Activated CD4-positive, alpha-beta T cell treated with anti-CD3 and anti-CD28 coated beads, Interleukin-2, amount 50 U/mL, for 24 hours (primary cell): Measurements from ENCODE around the gene PTGES3.
"Not testable (repeated sequence)": the region's sequence is repeated elsewhere in the genome, so short reads cannot be mapped to it uniquely, and the experiment has no call there.

Experiments used
- DNase-seq, 2 donors: peaks; one replicate each; pipeline ENCODE4 v3.0.0-alpha.2; 2020; ENCODE audit warnings: low read depth in 1 of 2, low spot score in 1 of 2

PTGES3 gene

DNA sequence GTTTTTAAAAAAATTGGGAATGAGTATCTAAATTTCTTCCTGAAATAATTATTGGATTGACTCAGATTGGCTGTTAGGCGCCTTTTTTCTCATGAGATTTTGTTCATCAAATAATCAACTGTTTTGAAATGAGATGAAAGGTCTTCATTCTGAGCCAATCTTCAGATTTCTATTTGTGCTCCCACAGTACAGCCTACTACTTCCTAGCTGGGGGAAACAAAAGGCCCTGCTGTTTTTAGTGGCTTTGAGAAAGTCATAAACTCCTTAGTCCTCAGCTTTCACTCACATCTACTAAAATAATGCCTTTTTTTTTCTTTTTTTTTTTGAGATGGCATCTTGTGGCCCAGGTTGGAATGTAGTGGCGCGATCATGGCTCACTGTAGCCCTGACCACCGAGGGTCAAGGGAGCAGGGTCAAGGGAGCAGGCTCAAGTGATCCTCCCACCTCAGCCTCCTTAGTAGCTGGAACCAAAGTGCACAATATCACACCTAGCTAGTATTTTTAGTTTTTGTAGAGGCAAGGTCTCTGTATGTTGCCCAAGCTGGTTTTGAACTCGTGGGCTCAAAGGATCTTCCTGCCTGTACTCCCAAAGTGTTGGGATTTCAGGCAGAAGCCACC is 21.8 kb upstream of the PTGES3 start:
- DNase-seq: no peak

DNA sequence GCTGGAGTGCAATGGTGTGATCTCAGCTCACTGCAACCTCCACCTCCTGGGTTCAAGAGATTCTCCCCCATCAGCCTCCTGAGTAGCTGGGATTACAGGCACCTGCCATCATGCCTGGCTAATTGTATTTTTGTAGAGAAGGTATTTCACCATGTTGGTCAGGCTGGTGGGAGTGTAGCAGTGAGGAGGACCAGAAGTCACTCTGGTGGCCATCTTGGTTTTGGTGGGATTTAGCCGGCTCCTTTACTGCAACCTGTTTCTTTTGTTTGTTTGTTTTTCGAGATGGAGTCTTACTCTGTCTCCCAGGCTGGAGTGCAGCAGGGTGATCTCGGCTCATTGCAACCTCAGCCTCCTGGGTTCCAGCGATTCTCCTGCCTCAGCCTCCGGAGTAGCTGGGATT is 16.4 kb upstream of the PTGES3 start:
- DNase-seq: not testable (repeated sequence)

DNA sequence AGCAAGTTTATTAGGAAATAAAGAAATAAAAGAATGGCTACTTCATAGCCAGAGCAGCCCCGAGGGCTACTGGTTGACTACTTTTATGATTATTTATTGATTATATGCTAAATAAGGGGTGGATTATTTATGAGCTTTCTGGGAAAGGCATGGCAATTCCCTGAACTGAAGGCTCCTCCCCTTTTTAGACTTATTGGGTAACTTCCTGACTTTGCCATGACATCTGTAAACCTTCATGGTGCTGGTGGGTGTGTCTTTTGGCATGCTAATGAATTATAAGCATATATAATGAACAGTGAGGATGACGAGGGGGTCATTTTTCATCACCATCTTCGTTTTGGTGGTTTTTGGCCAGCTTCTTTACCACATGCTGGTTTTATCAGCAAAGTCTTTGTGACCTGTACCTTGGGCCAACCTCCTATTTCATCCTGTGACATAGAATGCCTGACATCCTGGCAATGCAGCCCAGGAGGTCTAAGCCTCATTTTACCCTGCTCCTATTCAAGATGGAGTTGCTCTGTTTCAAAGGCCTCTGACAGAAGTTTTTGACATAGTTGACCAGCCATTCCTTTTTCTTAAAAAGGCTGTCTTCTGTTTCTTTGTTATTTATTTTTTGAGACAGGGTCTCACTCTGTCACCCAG is 11.1 kb upstream of the PTGES3 start:
- no peak for DNase-seq

DNA sequence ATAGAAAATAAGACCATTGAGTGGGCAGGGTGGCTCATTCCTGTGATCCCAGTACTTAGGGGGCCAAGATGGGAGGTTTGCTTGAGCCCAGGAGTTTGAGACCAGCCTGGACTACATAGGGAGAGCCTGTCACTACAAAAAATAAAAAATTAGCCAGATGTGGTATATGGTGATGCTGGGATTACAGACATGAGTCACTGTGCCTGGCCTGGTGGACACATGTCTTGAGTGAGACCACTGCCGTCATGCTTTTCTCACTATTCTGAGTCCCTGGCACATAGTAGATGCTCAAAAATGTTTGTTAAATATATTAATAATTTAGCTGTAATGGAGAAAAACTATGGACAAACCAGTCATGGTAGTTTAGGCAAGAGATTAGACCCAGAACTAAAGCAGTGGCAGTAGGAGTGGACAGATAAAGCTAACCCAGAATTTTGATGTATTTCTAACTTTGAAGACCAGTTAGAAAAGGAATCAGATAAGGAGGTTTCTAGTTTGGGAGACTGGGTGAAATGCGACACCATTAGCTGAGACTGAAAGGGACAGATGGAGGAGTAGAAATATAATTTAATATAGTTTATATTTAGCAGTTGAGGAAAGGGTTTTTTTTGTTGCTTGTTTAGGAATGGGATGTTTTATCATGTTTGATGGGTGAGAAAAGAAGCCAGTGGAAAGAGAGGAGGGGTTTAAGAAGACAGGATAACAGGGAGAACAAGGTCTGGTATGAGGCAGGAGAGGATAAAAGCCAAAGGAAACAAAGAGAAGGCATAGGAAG is 7.4 kb upstream of the PTGES3 start:
- DNase-seq: no peak

DNA sequence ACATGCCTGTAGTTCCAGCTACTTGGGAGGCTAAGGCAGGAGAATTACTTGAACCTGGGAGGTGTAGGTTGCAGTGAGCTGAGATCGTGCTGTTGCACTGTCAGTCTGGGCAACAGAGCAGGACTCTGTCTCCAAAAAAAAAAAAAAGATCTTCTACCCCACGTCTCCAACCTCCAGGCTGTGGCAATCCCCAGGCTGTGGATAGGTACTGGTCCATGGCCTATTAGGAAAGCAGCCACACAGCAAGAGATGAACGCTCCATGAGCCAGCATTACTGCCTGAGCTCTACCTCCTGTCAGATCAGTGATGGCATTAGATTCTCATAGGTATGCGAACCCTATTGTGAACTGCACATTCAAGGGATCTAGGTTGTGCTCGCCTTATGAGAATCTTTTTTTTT is 6.1 kb upstream of the PTGES3 start:
- no peak for DNase-seq

DNA sequence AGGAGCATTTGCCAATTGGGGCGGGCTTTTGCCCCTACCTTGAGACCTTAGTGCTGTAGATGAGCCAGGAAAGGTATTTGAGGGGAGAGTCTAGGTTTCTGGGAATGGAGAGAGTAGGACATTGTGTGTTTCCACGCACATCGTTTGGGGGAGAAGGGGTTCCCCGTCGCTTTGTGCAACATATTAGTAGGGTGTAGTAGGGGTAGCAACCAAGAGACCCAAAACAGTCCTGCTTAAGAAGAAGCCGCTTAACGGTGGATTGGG is 694 bp upstream of the PTGES3 start:
- DNase-seq: no peak

DNA sequence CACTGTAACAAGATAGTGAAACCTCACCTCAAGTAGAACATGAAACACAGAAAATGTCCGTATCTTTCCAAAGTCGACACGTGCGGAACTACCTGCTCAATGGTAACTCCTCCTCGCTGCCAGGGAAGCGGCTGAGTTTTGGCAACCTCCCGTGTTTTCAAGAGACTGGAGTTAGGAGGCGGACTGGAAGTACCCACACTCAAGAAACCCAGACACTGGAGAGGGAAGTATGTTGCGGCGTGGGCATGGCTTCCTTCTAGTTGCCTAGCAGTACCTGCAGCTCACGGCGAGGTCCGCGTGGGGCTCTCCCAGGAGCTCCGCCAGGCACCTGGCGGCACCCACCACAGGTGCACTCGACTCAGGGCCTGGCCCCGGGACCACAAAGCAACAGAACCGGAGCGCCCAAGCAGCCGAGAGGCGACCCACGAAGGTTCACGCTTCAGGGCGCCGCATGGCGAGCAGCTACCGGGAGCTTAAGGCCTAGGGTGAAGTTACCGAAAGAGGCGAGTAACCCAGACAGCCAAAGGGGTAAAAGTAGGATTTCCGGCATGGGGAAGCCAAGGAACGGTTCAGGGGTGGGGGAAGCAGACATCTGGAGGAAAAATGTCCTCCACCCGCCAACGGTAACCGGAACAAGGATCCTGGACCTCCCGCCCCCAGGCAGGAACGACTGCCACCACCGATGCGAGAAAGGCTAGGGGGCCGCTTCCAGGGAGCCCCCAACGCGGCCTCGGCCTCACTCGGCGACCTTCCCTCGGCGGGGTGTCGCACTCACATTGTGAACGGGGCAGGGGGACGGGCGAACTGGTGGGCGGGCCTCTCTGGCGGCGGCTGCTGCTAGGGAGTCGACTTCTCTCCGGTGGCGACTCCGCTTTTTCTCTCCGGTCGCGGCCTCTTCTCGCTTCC is 608 bp downstream of the PTGES3 start:
- DNase-seq: peak; percentile 44 to 47

DNA sequence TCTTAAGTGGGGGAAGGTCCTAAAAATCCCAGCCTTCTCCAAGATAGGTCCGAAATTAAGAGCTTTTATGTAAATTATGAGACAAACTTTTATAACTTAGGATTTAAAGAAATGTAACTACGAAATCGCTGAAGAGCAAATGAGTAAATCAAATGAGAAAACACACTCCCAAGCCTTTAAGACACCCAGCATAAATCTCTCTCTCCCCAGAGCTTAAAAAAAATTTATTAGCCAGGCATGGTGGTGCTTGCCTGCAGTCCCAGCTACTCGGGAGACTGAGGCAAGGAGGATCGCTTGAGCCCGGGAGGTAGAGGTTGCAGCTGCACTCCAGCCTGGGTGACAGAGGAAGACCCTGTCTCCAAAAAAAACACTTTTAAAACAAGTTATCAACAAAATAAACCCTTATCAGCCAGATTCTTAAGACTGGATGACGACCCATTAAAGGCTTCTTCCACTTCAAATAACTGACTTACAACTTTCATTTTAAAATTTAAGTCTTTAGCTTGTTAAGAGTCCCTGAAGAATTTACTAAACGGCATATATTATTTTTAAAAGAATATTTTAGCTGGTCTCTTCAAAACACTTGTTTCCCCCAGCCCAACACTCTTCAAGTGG is 3.2 kb downstream of the PTGES3 start:
- no peak for DNase-seq

DNA sequence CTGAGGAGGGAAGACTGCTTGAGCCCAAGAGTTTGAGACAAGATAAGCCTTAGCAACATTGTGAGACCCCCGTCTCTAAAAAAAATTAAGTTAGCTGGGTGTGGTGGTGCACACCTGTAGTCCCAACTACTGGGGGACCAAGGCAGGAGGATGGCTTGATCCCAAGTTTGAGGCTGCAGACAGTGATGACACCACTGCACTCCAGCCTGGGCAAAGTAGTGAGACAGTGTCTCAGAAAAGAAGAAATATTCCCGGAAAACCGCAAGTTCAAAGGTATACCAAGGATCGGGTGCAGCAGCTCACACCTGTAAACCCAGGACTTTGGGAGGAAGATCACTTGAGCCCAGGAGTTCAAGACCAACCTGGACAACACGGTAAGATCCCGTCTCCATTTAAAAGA is 5.8 kb downstream of the PTGES3 start:
- DNase-seq: no peak

DNA sequence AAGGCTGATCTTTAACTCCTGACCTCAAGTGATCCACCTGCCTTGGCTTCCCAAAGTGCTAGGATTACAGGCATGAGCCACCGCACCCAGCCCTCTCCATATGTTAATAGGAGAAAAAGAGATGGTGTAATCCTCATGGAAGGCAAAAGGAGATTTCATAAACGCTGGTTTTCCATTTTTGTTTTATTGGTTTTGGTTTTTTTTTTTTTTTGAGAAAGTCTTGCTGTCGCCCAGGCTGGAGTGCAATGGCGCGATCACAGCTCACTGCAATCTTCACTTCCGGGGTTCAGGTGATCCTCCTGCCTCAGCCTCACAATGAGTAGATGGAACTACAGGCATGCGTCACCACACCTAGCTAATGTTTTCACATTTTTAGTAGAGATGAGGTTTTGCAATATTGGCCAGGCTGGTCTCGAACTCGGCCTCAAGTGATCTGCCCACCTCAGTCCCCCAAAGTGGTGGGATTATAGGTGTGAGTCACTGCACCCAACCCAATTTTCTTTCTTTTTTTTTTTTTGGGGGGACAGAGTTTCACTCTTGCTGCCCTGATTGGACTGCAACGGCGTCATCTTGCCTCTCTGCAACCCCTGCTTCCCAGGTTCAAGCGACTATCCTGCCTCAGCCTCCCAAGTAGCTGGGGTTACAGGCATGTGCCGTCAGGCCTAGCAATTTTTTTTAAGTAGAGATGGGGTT is 8.1 kb downstream of the PTGES3 start:
- DNase-seq: no peak

DNA sequence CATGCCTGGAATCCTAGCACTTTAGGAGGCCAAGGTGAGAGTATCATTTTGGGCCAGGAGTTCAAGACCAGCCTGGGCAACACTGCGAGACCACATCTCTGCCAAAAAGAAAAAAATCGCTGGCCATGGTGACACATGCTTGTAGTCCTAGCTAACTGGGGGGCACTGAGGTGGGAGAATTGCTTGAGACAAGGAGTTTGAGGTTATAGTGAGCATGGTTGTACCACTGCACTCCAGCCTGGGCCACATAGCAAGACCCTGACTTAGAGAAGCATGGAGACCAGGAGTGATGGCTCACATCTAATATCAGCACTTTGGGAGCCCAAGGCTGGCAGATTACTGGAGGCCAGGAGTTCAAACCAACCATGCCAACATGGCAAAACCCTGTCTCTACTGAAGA is 9.2 kb downstream of the PTGES3 start:
- DNase-seq: no peak

DNA sequence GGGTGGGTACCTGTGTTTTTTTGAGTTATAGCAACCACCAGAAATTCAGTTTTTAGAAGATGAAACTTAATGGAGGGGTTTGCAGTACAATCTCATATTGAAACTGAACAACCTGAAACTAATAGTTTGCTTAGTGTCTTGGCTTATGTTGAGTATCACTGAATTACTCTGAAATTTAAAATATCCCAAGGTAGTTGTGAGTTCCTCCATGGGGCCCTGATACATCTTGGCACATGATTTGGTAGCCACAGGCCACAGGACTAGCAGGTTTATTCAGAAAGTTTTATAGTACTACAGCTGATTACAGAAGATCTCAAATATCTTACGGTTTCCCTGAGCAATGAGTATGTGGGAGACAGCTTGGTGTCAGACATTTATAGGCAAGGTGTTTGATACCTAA is 10.4 kb downstream of the PTGES3 start:
- DNase-seq: no peak

DNA sequence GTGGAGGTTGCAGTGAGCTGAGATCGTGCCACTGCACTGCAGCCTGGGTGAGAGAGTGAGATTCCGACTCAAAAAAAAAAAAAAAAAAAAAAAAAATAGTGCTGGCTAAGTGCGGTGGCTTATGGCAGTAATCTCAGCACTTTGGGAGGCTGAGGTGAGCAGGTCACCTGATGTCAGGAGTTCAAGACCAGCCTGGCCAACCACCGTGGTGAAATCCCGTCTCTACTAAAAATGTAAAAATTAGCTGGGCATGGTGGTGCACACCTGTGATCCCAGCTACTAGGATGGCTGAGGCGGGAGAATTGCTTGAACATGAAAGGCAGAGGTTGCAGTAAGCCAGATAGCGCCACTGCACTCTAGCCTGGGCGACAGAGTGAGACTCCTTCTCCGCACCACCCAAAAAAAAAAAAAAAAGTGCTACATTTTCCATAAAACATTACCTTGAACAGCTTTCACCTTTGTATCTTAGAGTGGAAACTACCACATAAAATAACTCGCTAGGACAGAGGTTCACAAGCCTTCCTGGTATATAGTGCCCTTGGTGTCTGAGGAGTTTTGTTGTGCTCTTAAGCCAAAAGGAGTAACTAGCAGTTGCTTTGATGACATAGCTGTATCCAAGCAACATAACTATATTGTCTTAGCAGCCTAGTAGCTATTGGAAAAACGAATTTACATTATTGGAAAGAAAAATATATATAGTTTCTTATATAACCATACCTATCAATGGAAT is 11.1 kb downstream of the PTGES3 start:
- no peak for DNase-seq

DNA sequence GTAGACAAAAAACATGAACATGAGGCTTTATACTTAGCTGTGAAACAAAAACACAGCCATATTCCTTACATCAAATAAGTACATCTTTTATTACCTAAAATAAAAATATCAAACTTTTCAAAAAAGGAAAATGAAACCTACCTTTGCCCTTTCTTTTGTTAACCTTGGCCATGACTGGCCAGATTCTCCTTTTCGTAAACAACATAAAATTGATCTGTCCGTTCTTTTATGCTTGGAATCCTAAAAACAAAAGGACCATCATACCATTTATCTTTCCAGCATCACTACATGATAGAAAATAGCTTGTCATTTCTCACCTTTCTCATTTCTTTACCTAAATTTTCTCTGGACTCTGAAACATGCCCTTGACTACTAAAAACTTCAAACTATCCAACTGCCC is 16.5 kb downstream of the PTGES3 start:
- DNase-seq: no peak

DNA sequence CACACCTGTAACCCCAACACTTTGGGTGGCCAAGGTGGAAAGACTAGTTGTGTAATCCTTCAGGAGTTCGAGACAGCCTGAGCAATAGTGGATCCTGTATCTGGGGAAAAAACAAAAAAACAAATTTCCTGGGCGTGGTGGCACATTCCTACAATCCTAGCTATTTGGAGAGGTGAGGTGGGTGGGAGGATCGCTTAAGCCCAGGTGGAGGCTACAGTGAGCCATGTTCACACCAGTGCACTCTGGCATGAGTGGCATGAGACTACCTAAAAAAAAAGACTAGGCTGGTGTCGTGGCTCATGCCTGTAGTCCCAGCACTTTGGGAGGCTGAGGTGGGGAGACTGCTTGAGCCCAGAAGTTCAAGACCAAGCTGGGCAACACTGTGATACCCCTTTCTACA is 17.2 kb downstream of the PTGES3 start:
- no peak for DNase-seq

DNA sequence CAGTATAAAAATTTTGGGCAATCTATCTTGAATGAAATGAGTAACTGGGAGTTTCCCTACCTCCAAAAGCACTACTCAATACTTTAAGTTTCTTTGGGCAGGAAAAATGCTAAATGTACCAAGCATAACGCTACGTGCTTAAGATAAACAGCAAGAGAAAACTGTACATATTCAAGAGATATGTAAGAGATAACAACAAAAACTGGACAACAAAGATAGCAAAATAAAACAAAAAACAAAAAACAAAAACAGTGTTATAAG is 20.0 kb downstream of the PTGES3 start:
- no peak for DNase-seq

DNA sequence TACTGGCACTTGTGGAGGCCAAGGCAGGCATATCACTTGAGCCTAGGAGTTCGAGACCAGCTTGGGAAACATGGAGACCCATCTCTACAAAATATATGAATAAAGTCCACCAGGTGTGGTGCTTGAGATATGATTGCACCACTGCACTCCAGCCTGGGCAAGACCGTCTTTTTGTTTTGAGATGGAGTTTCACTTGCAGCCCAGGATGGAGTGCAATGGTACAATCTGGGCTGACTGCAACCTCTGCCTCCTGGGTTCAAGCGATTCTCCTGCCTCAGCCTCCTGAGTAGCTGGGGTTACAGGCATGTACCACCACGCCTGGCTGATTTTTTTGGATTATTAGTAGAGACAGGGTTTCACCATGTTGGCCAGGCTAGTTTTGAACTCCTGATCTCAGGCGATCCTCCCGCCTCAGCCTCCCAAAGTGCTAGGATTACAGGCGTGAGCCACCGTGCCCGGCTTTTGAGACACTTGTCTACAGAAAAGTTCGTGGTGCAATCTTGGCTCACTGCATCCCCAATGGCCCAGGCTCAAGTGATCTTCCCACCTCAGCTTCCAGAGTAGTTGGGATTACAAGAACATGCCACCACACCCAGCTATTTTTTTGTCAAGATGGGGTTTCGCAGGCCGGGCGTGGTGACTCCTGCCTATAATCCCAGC is 26.0 kb downstream of the PTGES3 start:
- no peak for DNase-seq

DNA sequence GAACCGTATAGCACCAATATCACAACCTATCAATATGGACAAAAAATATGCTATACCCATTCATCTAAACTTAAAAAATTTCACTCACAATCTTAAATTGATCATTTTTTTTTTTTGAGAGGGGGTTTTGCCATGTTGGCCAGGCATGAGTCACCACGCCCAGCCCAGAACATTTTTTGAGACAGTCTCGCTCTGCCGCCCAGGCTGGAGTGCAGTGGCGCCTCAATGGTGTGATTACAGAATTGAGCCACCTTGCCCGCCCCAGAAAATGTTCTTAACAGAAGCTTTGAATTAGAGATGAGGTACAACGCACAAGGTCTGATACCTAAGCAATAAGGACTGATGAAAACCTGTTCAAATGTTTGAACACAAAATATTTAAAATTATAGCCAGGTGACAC is 26.5 kb downstream of the PTGES3 start:
- DNase-seq: no peak

DNA sequence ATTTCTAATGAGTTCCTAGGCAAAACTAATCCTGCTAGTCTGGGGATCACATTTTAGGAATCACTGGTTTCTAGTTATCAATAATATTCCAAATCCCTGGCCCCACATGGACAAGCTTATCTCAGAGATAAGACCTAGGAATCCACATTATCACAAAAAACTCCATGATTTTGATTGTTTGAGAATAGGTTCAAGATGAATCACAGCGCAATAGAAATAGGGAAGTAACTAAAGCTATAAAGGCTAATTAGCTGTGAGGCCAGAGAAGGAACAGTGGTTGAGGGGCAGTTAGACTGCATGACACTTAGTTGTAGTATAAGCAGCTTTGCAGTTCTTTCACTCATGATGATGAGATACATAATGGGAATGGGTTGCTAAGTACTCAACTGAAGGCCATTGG is 29.2 kb downstream of the PTGES3 start:
- no peak for DNase-seq
